Activated CD8-positive, alpha-beta memory T cell treated with anti-CD3 and anti-CD28 coated beads, Interleukin-2, amount 10 ng/mL, durations not matched to agents 7 days and 5 days (primary cell): Measurements from ENCODE around the gene STRA6. TPM values are rescaled to one million over a fixed set of nuclear protein-coding genes. Genes with fewer than 3 reads are reported as not detected.

ENCODE experiments used
- ATAC-seq: fragments of 150-1000 bp; cut with Tn5 transposase; one replicate; pipeline ENCODE4 v1.10.0; 2021; ENCODE audit warnings: moderate library complexity
- CTCF ChIA-PET: fragments of 350-600 bp; sonication (Branson Sonifier 250); formaldehyde crosslinking; loops from one replicate; lab custom pipeline; 2021; ENCODE audit warnings: antibody characterized with exemption; lab: Charles Lee
- DNase-seq: peaks from one replicate; pipeline ENCODE4 v3.0.0-alpha.2; 2020
- H3K27ac Mint-ChIP-seq: one replicate; pipeline ENCODE4 v1.8.0; 2021; ENCODE audit warnings: mild to moderate bottlenecking, mixed read lengths
- H3K27me3 Mint-ChIP-seq: one replicate; pipeline ENCODE4 v1.8.0; 2021; ENCODE audit warnings: mixed read lengths
- H3K36me3 Mint-ChIP-seq: one replicate; pipeline ENCODE4 v1.8.0; 2021; ENCODE audit warnings: mild to moderate bottlenecking, mixed read lengths
- H3K4me1 Mint-ChIP-seq: one replicate; pipeline ENCODE4 v1.8.0; 2021; ENCODE audit warnings: mixed read lengths
- H3K4me3 Mint-ChIP-seq: one replicate; pipeline ENCODE4 v1.8.0; 2021; ENCODE audit warnings: mild to moderate bottlenecking, moderate library complexity, mixed read lengths
- H3K9me3 Mint-ChIP-seq: one replicate; pipeline ENCODE4 v1.8.0; 2022; ENCODE audit warnings: low read depth, mixed read lengths
- total RNA-seq, 2 experiments: library from RNA; stranded (reverse); gene quantifications; one replicate each; pipeline ENCODE4 v1.2.3, GENCODE V29; 2021

The STRA6 gene
- total RNA-seq, 2 experiments from 2014 or later: 1.3 TPM; not detected in 1

DNA sequence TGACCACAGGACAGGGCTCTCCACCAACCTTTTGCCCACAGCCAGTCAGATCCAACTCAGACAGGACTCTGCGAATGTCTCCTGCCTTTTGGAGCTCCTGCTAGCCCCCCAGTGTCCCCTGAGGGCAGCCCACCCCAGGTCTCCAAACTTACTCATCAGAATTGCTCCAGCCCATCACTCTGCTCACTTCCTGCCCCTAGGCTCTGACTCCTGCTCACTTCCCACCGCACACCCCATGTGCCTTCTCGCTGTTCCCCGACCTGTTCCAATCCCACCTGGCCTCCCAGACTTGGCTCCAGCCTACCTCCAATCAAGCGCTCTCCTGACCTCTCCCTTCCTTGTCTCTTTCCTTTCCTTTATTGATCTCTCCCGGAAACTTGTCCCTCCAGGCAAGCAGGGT lies 5.9 kb upstream of the STRA6 start:
- ATAC-seq: no peak
- Mint-ChIP-seq H3K27ac (no peak overlapping the region), H3K9me3 (no peaks in the 10 kb centered on the region), H3K27me3 (peaks cover 41% of the 10 kb centered on the region), H3K4me1 (no peaks in the 10 kb centered on the region), H3K36me3 (no peaks in the 10 kb centered on the region), H3K4me3 (no peak overlapping the region)
- DNase-seq: no peak
- CTCF ChIA-PET: no interaction called here

DNA sequence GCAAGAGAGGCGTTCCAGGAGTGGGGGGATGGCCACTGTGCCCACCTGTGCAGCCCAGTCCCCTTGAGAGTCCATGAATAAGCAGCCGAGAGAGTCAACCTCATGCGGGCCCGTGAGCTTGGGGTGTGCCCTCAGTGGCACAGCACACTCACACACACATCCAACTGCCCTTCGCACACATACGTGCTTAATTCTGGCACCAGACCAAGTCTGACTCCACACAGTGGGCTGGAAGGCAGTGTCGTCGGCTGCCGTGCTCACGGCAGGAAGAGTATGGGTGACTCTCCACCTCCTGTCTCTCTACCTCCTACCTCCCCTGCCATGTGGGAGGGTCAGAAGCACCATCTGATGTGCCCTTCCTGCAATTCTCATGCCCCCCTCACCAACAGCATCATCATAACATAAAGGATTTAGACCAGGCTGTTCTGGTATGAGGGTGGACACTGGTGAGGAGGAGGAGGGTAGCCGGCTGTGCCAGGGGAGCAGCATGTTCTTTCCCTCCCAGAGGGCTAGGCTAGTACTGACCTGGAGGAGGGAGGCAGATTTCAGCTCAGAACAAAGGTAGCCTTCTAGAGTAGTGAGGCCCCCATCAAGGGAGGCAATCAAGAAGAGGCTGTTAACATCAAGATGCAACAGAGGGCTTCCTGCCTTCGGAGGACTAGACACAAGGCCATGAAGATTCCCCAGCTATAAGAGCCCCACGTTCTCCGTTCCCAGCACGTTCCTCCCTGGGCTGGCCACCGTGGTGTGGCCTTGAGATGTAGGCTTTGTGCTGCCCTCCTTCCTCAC lies 5.3 kb upstream of the STRA6 start:
- CTCF ChIA-PET: no interaction called here
- Mint-ChIP-seq H3K4me1 (no peaks in the 10 kb centered on the region), H3K27ac (no peak overlapping the region), H3K36me3 (no peaks in the 10 kb centered on the region), H3K4me3 (no peak overlapping the region), H3K9me3 (no peaks in the 10 kb centered on the region), H3K27me3 (peaks cover 47% of the 10 kb centered on the region)
- ATAC-seq (no peak), DNase-seq (no peak)

DNA sequence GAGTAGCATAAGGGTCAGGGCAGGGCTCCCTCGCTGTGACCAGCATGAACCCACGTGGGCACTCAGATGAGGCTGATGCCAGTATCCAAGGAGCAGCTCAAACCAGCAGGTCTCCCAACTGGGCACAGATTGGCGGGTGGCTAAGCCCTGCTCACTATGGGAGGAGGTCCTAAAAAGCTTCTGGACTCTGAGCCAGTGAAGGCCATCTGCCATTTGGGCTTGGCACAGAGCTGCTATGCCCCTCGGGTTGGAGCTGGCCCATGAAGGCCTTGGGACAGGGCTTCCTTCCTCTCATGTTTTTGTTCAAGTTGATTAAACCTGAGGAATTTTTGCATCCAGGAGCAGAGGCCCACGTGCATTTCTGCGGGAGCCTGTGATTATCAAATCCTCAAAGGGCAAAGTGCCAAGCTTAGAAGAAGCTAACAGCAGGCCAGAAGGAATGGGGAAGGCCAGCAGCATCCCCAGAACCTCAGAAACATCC lies 4.3 kb upstream of the STRA6 start:
- CTCF ChIA-PET: no interaction called here
- no peak overlapping the region for H3K4me3 Mint-ChIP-seq
- no peaks in the 10 kb centered on the region for H3K9me3 Mint-ChIP-seq

DNA sequence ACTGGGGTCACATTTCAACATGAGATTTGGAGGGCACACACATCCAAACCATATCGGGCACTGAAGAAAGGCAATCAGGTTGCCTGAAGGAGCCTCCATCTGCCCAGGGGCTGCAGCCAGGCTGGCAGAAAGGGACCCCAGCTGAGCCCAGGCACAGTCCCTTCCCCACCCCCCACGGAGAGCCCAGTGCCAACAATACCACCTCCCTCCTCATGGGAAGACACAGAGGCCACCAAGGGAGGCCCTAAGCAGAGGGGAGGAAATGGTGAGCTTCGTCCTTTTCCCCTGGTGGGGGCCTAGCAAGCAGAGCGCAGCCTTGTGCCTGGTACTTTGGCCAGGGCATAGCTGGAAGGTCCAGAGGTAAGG lies 3.0 kb upstream of the STRA6 start:
- CTCF ChIA-PET: no interaction called here
- H3K9me3 Mint-ChIP-seq: no peaks in the 10 kb centered on the region
- peaks cover 51% of the 10 kb centered on the region for H3K27me3 Mint-ChIP-seq
- H3K36me3 Mint-ChIP-seq: no peaks in the 10 kb centered on the region
- no peak for DNase-seq
- no peak overlapping the region for H3K4me3 Mint-ChIP-seq
- no peak overlapping the region for H3K27ac Mint-ChIP-seq
- H3K4me1 Mint-ChIP-seq: no peaks in the 10 kb centered on the region
- no peak for ATAC-seq

More for the DNA sequence above, 4.3 kb upstream of the STRA6 start:
- Mint-ChIP-seq H3K36me3 (no peaks in the 10 kb centered on the region), H3K27ac (no peak overlapping the region), H3K4me1 (no peaks in the 10 kb centered on the region), H3K27me3 (peaks cover 48% of the 10 kb centered on the region)
- ATAC-seq (no peak), DNase-seq (no peak)

DNA sequence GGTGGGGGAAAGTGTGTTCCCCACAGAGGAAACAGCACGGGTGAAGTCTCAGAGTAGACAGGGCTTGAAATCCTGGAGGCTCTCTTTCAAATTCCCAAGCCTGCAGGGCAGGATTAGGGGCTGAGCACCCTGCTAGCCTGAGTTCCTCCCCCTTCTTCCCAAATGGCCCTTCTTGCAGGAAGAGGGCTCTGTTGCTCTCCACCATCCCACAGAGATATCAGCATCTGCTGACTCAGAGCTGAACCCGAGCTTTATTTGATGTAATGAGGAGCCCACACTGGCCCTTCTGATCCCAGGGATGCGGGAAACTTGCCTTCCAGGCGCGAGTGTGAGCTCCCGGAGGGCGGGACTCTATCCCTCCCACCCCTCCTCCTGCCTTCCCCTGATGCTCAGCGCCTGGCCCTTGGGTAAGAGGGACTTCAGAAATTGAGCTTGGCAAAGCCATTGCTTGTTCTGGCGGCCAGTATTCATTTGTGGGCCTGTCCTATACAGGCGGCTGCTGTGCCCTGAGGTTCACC lies 1.4 kb upstream of the STRA6 start:
- Mint-ChIP-seq H3K4me3 (no peak overlapping the region), H3K36me3 (no peaks in the 10 kb centered on the region), H3K27ac (no peak overlapping the region), H3K27me3 (peaks cover 40% of the 10 kb centered on the region), H3K4me1 (no peaks in the 10 kb centered on the region), H3K9me3 (no peaks in the 10 kb centered on the region)
- CTCF ChIA-PET: interaction anchor here (1.2 to 1.5 kb wide), 2 partner anchors 56 to 117 kb away, joined by 3 read pairs; no protein-coding TSS in a partner anchor
- DNase-seq (no peak), ATAC-seq (no peak)

DNA sequence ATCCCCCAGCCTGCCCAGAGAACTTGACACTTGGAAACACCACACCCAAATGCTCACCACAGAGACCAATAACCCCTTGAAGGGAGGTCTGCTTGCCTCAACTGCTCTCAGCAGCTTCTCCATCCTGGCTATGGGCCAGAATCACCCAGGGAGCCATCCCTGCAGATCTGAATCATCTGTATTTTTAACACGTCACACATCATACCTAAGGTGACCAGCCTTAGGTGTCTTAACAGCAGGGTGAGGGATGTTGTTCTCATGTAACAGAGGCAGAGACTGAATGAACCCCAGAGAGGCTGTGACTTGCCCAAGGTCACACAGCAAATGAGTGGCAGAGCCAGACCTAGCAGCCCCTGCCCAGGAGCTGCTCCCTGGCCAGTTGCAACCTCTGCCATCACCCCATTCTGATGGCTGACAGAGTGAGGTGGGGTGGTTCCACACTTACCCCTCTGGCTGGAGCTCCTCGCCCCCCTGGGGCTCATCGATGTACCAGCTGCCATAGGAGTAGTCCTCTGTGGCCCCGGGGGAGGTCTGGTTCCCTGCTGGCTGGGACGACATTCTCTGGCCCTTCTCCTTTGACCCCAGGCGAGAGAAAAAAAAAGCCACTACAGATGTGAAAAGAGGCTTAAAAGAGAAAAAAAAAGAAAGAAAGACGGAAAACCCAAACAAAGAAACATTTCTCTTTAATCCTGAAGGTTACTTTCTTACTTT lies 722 bp downstream of the STRA6 start:
- CTCF ChIA-PET: no interaction called here
- H3K4me3 Mint-ChIP-seq: no peak overlapping the region
- no peaks in the 10 kb centered on the region for H3K4me1 Mint-ChIP-seq
- DNase-seq: no peak
- H3K27ac Mint-ChIP-seq: no peak overlapping the region
- no peak for ATAC-seq
- H3K27me3 Mint-ChIP-seq: peaks cover 26% of the 10 kb centered on the region
- no peaks in the 10 kb centered on the region for H3K9me3 Mint-ChIP-seq
- no peaks in the 10 kb centered on the region for H3K36me3 Mint-ChIP-seq

DNA sequence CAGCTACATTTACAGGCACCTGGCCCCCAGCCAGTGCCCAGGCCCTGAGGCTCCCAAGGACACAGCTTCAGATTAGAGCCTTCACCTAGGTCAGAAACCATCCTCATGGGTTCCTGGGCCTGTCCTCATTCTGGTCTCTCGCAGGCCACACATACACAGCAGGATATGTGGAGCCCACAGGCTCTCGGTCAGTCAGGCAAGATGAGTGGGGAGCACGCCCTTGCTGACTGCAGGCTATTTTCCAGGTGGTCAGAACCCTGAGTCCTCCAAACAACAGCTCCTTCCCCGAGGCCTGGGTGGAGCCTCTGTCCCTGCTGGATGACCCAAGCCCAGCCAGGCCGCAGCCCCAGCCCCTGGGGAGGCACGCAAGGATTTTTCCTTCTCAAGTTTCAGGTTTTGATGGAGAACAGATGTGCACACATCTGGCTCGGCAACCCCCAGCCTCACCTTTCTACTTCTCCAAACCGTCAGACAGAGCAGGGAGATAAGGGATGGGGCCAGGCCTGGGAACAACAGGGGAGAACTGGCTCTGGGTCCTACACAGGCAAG lies 1.6 kb downstream of the STRA6 start:
- CTCF ChIA-PET: no interaction called here
- peaks cover 20% of the 10 kb centered on the region for H3K27me3 Mint-ChIP-seq
- no peak overlapping the region for H3K27ac Mint-ChIP-seq
- no peak overlapping the region for H3K4me3 Mint-ChIP-seq
- DNase-seq: no peak
- H3K9me3 Mint-ChIP-seq: no peaks in the 10 kb centered on the region
- ATAC-seq: no peak
- H3K36me3 Mint-ChIP-seq: no peaks in the 10 kb centered on the region
- H3K4me1 Mint-ChIP-seq: no peaks in the 10 kb centered on the region

DNA sequence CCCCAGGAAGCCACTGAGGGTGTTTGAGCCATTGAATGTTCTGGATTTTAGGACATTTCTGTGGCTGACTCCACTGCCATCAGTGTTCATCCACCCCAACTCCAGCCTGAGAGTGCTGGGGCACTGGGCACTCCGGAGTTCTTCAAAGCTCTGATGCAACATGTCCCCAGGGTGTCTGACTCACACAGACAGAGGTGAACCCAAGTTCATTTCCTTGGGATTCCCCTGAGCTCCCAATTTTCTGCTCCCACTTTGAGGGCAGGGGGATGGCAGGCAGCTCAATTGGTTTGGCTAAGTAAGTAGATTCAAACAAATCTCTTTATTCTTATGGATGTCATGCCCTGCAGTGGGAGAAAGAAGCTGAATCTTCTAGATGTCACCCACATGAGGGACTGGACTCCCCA lies 2.2 kb downstream of the STRA6 start:
- CTCF ChIA-PET: no interaction called here
- Mint-ChIP-seq H3K27ac (no peak overlapping the region), H3K9me3 (no peaks in the 10 kb centered on the region), H3K36me3 (no peaks in the 10 kb centered on the region), H3K27me3 (peaks cover 20% of the 10 kb centered on the region), H3K4me1 (no peaks in the 10 kb centered on the region), H3K4me3 (no peak overlapping the region)
- no peak for ATAC-seq
- no peak for DNase-seq

DNA sequence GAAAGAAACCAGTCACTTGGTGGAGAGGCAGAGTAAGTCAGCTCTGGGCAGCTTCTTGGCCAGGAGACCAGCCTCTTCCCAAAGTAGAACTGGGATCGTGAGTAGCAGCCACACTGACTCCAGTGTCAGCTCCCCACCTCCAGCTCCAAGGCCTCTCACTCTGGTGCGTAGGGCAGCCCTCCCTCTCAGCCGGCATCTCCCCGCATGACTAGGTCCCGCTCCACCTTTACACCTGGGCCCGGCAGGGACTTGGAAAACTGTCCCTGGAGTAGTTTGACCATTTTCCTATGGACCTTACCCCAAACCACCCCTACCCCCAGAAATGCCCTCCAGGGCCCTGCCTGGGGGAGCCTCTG lies 3.3 kb downstream of the STRA6 start:
- peaks cover 18% of the 10 kb centered on the region for H3K27me3 Mint-ChIP-seq
- no peak overlapping the region for H3K4me3 Mint-ChIP-seq
- no peaks in the 10 kb centered on the region for H3K4me1 Mint-ChIP-seq
- ATAC-seq (no peak), DNase-seq (no peak)
- no peaks in the 10 kb centered on the region for H3K9me3 Mint-ChIP-seq
- no peak overlapping the region for H3K27ac Mint-ChIP-seq
- H3K36me3 Mint-ChIP-seq: no peaks in the 10 kb centered on the region
- CTCF ChIA-PET: interaction anchor here (0.6 kb wide), 1 partner anchor 80 kb away, joined by 3 read pairs; no protein-coding TSS in a partner anchor

DNA sequence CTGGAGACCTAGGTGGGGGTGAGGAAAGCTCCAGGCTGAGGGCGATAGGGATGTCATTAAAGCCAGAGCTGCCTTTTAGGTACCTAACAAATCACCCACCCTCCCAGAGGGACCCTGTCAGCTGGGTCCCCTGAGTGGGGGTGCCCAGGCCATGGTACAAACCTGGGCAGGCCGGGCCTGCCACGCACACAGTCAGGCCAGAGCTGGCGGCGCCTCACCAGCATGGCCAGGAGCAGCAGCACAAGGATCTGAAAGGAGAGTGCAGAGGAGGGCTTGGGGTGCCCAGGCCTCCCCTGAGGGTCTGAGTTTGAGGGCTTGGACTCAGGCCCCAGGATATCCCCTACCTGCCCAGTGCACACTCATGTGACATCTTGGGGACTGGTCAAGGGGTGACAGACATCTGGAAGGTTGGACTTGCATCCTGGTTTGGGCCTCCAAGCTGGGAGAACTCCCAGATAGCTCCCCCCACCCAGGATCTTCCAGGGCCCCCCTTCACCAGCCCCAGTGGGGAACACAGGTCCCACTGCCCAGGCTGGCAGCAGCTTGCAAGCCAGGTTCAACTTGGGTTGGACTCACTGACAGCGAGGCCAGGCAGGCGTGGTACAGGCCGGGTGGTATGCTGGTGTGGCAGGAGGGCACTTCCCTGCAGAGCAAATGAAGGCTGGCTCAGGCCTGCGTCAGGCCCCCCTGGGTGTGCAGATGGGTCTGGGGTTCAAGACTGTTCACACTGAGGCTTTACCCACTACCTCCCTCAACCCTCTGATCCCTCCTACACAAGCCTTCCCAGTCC lies 5.2 kb downstream of the STRA6 start:
- CTCF ChIA-PET: no interaction called here

DNA sequence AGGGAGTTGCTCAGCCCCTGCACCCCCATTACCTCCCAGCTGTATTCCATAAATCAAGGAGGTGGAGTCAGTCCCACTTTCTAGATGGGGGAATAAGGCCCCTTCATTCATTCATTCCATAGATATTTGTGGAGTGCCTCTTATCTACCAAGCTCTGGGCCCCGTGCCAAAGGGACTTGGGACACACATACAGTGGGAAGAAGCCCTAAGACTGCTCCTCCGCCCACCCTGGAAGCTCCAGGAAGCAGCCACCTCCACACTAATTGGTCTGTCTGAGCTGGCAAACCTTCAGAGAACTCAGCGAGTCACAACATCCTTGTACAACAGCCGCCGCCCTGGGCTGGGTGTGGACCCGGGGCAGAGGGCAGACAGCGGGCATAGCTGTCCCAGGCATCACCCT lies 6.4 kb downstream of the STRA6 start:
- Mint-ChIP-seq H3K4me3 (no peak overlapping the region), H3K9me3 (no peaks in the 10 kb centered on the region), H3K27me3 (peaks cover 3% of the 10 kb centered on the region), H3K4me1 (no peaks in the 10 kb centered on the region), H3K27ac (no peak overlapping the region), H3K36me3 (no peaks in the 10 kb centered on the region)
- no peak for DNase-seq
- ATAC-seq: no peak
- CTCF ChIA-PET: no interaction called here

More for the DNA sequence above, 5.2 kb downstream of the STRA6 start:
- Mint-ChIP-seq H3K4me3 (no peak overlapping the region), H3K9me3 (no peaks in the 10 kb centered on the region), H3K27me3 (peaks cover 6% of the 10 kb centered on the region), H3K36me3 (no peaks in the 10 kb centered on the region), H3K27ac (no peak overlapping the region), H3K4me1 (no peaks in the 10 kb centered on the region)
- ATAC-seq (no peak), DNase-seq (no peak)

DNA sequence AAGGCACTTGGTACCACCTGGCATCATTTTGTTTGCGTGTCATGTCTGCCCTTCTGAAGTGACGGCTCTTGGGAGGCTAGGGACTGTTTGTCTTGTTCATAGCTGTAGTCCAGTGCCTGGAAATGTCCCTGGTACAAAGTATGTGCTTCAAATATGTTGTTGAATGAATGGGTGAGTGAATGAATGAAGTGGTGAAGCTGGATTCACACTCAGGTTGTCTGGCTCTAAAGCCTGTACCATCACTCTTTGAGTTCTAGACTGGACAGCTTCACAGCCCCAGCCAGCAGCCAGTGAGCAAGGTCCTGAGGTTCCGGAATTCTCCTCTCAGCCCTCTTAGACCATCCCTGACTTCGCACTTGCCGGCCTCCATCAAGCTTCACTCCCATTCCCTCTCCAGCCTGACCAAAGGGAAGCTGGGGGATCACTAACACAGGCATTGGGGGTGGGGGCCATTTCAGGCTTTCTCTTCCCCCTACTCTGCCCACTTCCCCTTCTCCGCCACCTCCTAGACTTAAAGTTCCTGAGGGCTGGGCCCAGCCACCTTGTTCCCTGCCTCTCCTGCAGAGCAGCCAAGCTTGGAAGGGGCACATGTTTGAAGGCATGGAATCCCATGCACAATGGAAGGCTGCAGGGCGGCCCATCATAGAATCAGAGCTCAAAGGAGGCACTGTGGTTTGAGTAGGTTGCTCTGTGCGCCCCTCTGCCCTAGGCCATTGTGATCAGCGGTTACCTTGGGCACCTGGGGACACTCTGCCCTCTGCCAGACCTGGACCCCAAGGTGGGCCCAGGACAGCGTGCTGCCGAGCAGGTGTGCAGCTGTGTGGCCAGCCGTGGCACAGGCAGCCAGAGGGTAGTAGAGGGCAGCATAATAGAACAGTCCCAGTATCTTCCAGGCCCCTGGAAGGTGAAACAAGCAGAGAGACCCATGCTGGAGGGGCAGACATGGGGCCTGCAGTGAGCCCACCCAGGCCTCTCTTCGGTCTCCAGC lies 7.7 kb downstream of the STRA6 start:
- Mint-ChIP-seq H3K36me3 (no peaks in the 10 kb centered on the region), H3K9me3 (no peaks in the 10 kb centered on the region), H3K27ac (no peak overlapping the region), H3K4me3 (no peak overlapping the region), H3K27me3 (no peaks in the 10 kb centered on the region), H3K4me1 (no peaks in the 10 kb centered on the region)
- ATAC-seq (no peak), DNase-seq (no peak)
- CTCF ChIA-PET: no interaction called here
